DOHH2 (cell line): ENCODE results near the gene SLC46A2.

Experiments
- H3F3A ChIP-seq: fragments of 200-600 bp; sonication (generic), shearing (Covaris generic); 2 replicates; pipeline ENCODE4 v1.6.0; 2016; ENCODE audit warnings: antibody characterized with exemption, mild to moderate bottlenecking; ENCODE audit not compliant: control insufficient read depth, insufficient read depth
- H3K27ac ChIP-seq: fragments of 200-600 bp; sonication (generic); 2 replicates; pipeline ENCODE4 v1.5.1; 2014; ENCODE audit warnings: low read depth, mild to moderate bottlenecking, low read length, moderate library complexity
- H3K27me3 ChIP-seq: fragments of 200-600 bp; sonication (generic); 2 replicates; pipeline ENCODE4 v1.6.1; 2014; ENCODE audit warnings: mild to moderate bottlenecking, low read length, mixed read lengths; ENCODE audit not compliant: control insufficient read depth
- H3K36me3 ChIP-seq: fragments of 200-600 bp; sonication (generic); 2 replicates; pipeline ENCODE4 v1.6.1; 2014; ENCODE audit warnings: mild to moderate bottlenecking, low read length, moderate library complexity, mixed read lengths; ENCODE audit not compliant: control insufficient read depth
- H3K4me1 ChIP-seq: fragments of 200-600 bp; sonication (generic); 2 replicates; pipeline ENCODE4 v1.6.1; 2014; ENCODE audit warnings: mild to moderate bottlenecking, low read length, mixed read lengths; ENCODE audit not compliant: control insufficient read depth
- H3K4me2 ChIP-seq: fragments of 200-600 bp; sonication (generic); 2 replicates; pipeline ENCODE4 v1.6.0; 2014; ENCODE audit warnings: mild to moderate bottlenecking, low read length, moderate library complexity
- H3K4me3 ChIP-seq: fragments of 200-600 bp; sonication (generic); 2 replicates; pipeline ENCODE4 v1.5.1; 2014; ENCODE audit warnings: mild to moderate bottlenecking, low read length, mixed read lengths
- H3K79me2 ChIP-seq: fragments of 200-600 bp; sonication (generic); 2 replicates; pipeline ENCODE4 v1.6.1; 2014; ENCODE audit warnings: mild to moderate bottlenecking, low read length, mixed read lengths; ENCODE audit not compliant: control insufficient read depth
- H3K9me2 ChIP-seq: fragments of 200-600 bp; sonication (generic); replicated peaks from 2 replicates; pipeline ENCODE4 v1.6.1; 2014; ENCODE audit warnings: mild to moderate bottlenecking, low read length, mixed read lengths; ENCODE audit not compliant: control insufficient read depth
- H3K9me3 ChIP-seq: fragments of 200-600 bp; sonication (generic); 2 replicates; pipeline ENCODE4 v1.6.1; 2014; ENCODE audit warnings: antibody characterized with exemption, low read length, mixed read lengths; ENCODE audit not compliant: control insufficient read depth, insufficient read depth
- H4K20me1 ChIP-seq: fragments of 200-600 bp; sonication (generic); 2 replicates; pipeline ENCODE4 v1.6.0; 2014; ENCODE audit warnings: low read depth, mild to moderate bottlenecking, antibody characterized with exemption, low read length, moderate library complexity; ENCODE audit not compliant: control insufficient read depth, insufficient read depth
- CTCF ChIP-seq: fragments of 200-600 bp; sonication (generic); IDR thresholded peaks from one replicate; pipeline ENCODE4 v1.5.1; 2014; ENCODE audit warnings: antibody characterized with exemption, mild to moderate bottlenecking, low read depth, low read length; ENCODE audit not compliant: poor library complexity, severe bottlenecking
- EZH2phosphoT487 ChIP-seq: fragments of 200-600 bp; sonication (generic); IDR thresholded peaks from 2 replicates; pipeline ENCODE4 v1.6.1; 2017; ENCODE audit warnings: borderline replicate concordance, mild to moderate bottlenecking, antibody characterized with exemption, low read length, moderate library complexity, mixed read lengths

The SLC46A2 gene

GRCh38 chr9:112846528-112847488 lies 43.9 kb downstream of the SLC46A2 start:
- no peaks in the 10 kb centered on the region for H3K27me3 ChIP-seq
- peaks cover 14% of the 10 kb centered on the region for H3K4me1 ChIP-seq
- no peak overlapping the region for H3K4me2 ChIP-seq
- no peaks in the 10 kb centered on the region for H3F3A ChIP-seq
- H3K27ac ChIP-seq, result no peak overlapping the region
- peaks cover 2% of the 10 kb centered on the region; the same call in 1 of the 2 replicates for H3K79me2 ChIP-seq
- peaks cover 6% of the 10 kb centered on the region; the same call in 1 of the 2 replicates for H3K36me3 ChIP-seq
- no peak for TF ChIP-seq CTCF
- TF ChIP-seq EZH2phosphoT487, result no peak
- H4K20me1 ChIP-seq, result no peaks in the 10 kb centered on the region; the same call in 1 of the 2 replicates
- no peak overlapping the region for H3K4me3 ChIP-seq
- H3K9me2 ChIP-seq, result no peaks in the 10 kb centered on the region
- no peaks in the 10 kb centered on the region for H3K9me3 ChIP-seq

GRCh38 chr9:112844771-112845542 lies 45.7 kb downstream of the SLC46A2 start:
- peaks cover 5% of the 10 kb centered on the region; the same call in 1 of the 2 replicates for H3K36me3 ChIP-seq
- H3K4me2 ChIP-seq, result peak overlapping the region; percentile 52
- no peaks in the 10 kb centered on the region for H3K9me2 ChIP-seq
- peaks cover 17% of the 10 kb centered on the region for H3K4me1 ChIP-seq
- H3K9me3 ChIP-seq, result no peaks in the 10 kb centered on the region
- TF ChIP-seq CTCF (peak; percentile 98), EZH2phosphoT487 (no peak)
- no peak overlapping the region for H3K4me3 ChIP-seq
- H3K27ac ChIP-seq, result no peak overlapping the region
- peaks cover 2% of the 10 kb centered on the region; the same call in 1 of the 2 replicates for H3K79me2 ChIP-seq
- no peaks in the 10 kb centered on the region for H3F3A ChIP-seq
- H4K20me1 ChIP-seq, result no peaks in the 10 kb centered on the region; the same call in 1 of the 2 replicates
- H3K27me3 ChIP-seq, result no peaks in the 10 kb centered on the region

GRCh38 chr9:112842555-112842954 lies 48.1 kb downstream of the SLC46A2 start:
- Histone ChIP-seq H3K27ac (no peak overlapping the region), H3K9me2 (no peaks in the 10 kb centered on the region), H3K4me2 (no peak overlapping the region), H3K27me3 (no peaks in the 10 kb centered on the region), H3K4me1 (peaks cover 17% of the 10 kb centered on the region), H3K79me2 (peaks cover 2% of the 10 kb centered on the region; the same call in 1 of the 2 replicates), H3K9me3 (no peaks in the 10 kb centered on the region), H3K36me3 (peaks cover 22% of the 10 kb centered on the region), H4K20me1 (no peaks in the 10 kb centered on the region; the same call in 1 of the 2 replicates), H3F3A (no peaks in the 10 kb centered on the region; the same call in 1 of the 2 replicates), H3K4me3 (no peak overlapping the region)
- TF ChIP-seq EZH2phosphoT487 (no peak), CTCF (no peak)
